B cell (primary cell): Measurements from ENCODE around the gene DDAH1.

ENCODE experiments used
- CTCF ChIP-seq: fragments of 200-600 bp; IDR thresholded peaks from one replicate; pipeline ENCODE4 v1.8.0; 2022; ENCODE audit warnings: antibody characterized with exemption, mild to moderate bottlenecking
- EZH2 ChIP-seq: IDR thresholded peaks from 2 replicates; pipeline ENCODE4 v1.6.1; 2012; ENCODE audit warnings: borderline replicate concordance, low read depth, mild to moderate bottlenecking, moderate library complexity, low read length; ENCODE audit not compliant: insufficient read depth, poor library complexity, severe bottlenecking

DNA sequence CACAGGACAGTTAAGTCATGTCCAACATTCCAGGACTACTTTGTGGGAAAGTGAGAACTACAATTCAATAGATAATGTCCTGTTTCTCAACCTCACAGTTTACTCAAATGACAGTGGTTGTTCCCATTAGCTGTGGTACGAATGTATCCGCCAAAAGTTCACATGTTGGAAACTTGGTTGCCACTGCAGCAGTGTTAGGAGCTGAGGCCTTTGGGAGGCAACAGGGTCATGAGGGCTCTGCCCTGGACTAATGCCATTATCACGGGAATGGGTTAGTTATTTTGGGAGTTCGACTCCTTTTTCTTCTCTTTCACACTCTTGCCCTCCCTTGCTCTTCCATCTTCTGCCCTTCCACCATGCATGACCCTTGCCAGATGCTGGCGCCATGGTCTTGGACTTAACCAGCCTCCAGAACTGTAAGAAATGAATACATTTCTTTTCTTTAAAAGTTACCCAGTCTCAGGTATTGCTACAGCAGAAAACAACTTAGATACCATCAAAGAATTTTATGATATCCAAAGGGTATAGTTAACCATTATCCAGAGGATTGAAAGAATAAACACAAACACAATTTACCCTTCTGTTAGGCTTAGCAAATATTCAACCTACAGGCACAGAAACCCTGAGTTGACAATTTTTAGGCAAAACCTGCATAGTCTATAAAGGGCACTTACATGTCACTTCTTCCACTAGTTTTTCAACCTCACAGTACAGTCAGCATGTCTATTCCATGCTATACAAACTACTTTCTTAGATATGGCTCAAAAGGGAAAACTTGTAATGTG lies 196.0 kb downstream of the DDAH1 start:
- TF ChIP-seq EZH2 (no peak), CTCF (no peak)
